Hippocampal formation (tissue), 2 donors: ENCODE data around the gene TUBA1A.
A peak's percentile ranks its signal among the peaks of the same experiment; 100 is the strongest.
"Not testable (repeated sequence)": the region's sequence is repeated elsewhere in the genome, so short reads cannot be mapped to it uniquely, and the experiment has no call there.

Experiments used
- DNase-seq, 2 donors: peaks; one replicate each; lab custom pipeline; 2025; lab: John Stamatoyannopoulos, UW

The TUBA1A gene

GRCh38 chr12:49200919-49201594 is 12.2 kb upstream of the TUBA1A start:
- DNase-seq: peak in 1 of 2 donors; percentile 78

GRCh38 chr12:49198431-49199155 is 9.7 kb upstream of the TUBA1A start:
- DNase-seq: peak; percentile 62 to 78

GRCh38 chr12:49197256-49197655 is 8.4 kb upstream of the TUBA1A start:
- DNase-seq: no peak

GRCh38 chr12:49195736-49196135 is 6.9 kb upstream of the TUBA1A start:
- no peak for DNase-seq

- not testable (repeated sequence) for DNase-seq
These were observed 4.9 kb upstream of the TUBA1A start for GRCh38 chr12:49193746-49194145.

GRCh38 chr12:49191498-49191897 is 2.6 kb upstream of the TUBA1A start:
- DNase-seq: not testable (repeated sequence)

GRCh38 chr12:49190974-49191373 is 2.1 kb upstream of the TUBA1A start:
- DNase-seq: no peak

- DNase-seq: peak; percentile 35 to 46
These were observed 1.1 kb upstream of the TUBA1A start for GRCh38 chr12:49189731-49190716.

- DNase-seq: peak; percentile 59 to 61
These were observed 522 bp downstream of the TUBA1A start for GRCh38 chr12:49188201-49188915.

GRCh38 chr12:49187184-49187583 is 1.7 kb downstream of the TUBA1A start:
- peak; percentile 88 to 99 for DNase-seq

GRCh38 chr12:49186307-49186706 is 2.6 kb downstream of the TUBA1A start:
- not testable (repeated sequence) for DNase-seq

- DNase-seq: not testable (repeated sequence)
These were observed 4.2 kb downstream of the TUBA1A start for GRCh38 chr12:49184697-49185096.

- not testable (repeated sequence) for DNase-seq
These were observed 5.5 kb downstream of the TUBA1A start for GRCh38 chr12:49183214-49183950.

- no peak for DNase-seq
These were observed 14.7 kb downstream of the TUBA1A start for GRCh38 chr12:49174218-49174617.

GRCh38 chr12:49170924-49171323 is 18.0 kb downstream of the TUBA1A start:
- DNase-seq: peak in 1 of 2 donors; percentile 23

- DNase-seq: no peak
These were observed 23.8 kb downstream of the TUBA1A start for GRCh38 chr12:49165114-49165513.

GRCh38 chr12:49161901-49162300 is 27.0 kb downstream of the TUBA1A start:
- not testable (repeated sequence) for DNase-seq

GRCh38 chr12:49161092-49161795 is 27.6 kb downstream of the TUBA1A start:
- DNase-seq: no peak

- DNase-seq: no peak
These were observed 28.5 kb downstream of the TUBA1A start for GRCh38 chr12:49160399-49160798.

- DNase-seq: no peak
These were observed 34.7 kb downstream of the TUBA1A start for GRCh38 chr12:49154221-49154620.
